GM18508 (cell line): ENCODE data around the gene IGLL1.

Experiments
- ATAC-seq: cut with Tn5 transposase; IDR thresholded peaks from one replicate; pipeline ENCODE4 v1.9.1; 2021; ENCODE audit warnings: moderate number of reproducible peaks; ENCODE audit not compliant: insufficient read depth, unreplicated experiment

The IGLL1 gene

GRCh38 chr22:23531283-23531956 is 48.7 kb downstream of the IGLL1 start:
- ATAC-seq = no peak

GRCh38 chr22:23530766-23531282 is 49.3 kb downstream of the IGLL1 start:
- no peak for ATAC-seq

GRCh38 chr22:23530106-23530505 is 50.0 kb downstream of the IGLL1 start:
- ATAC-seq = no peak

- no peak for ATAC-seq
Observed at GRCh38 chr22:23529166-23530103, 50.7 kb downstream of the IGLL1 start.

- no peak for ATAC-seq
Observed at GRCh38 chr22:23527971-23528740, 51.9 kb downstream of the IGLL1 start.

- no peak for ATAC-seq
Observed at GRCh38 chr22:23526596-23527316, 53.3 kb downstream of the IGLL1 start.

- ATAC-seq = no peak
Observed at GRCh38 chr22:23525510-23525909, 54.6 kb downstream of the IGLL1 start.

GRCh38 chr22:23524226-23524625 is 55.9 kb downstream of the IGLL1 start:
- no peak for ATAC-seq

GRCh38 chr22:23523713-23524112 is 56.4 kb downstream of the IGLL1 start:
- ATAC-seq = no peak
